Measurements from ENCODE around the gene NRG2. TPM values are rescaled to one million over a fixed set of nuclear protein-coding genes. Genes with fewer than 3 reads are reported as not detected.
A peak's percentile ranks its signal among the peaks of the same experiment; 100 is the strongest.

NRG2 gene
- polyA plus RNA-seq (ENCODE audit: insufficient read length), result 0.88 TPM
- long read RNA-seq, donor 1, result 0 reads
- long read RNA-seq, donor 2, result 0 reads
- long read RNA-seq, donor 3, result 0 reads
- long read RNA-seq, donor 4, result 0 reads
- long read RNA-seq, donor 5, result 0 reads
- long read RNA-seq, donor 6, result 0 reads
- long read RNA-seq, donor 7, result 0 reads
- long read RNA-seq, donor 8, result 0 reads

GRCh38 chr5:140042643-140043507 lies at the start of gene NRG2:
Gene NRG2, minus strand, starts transcription at chr5:140043299.
- DNase-seq, result peak; percentile 53

- DNase-seq, result no peak
Observed at GRCh38 chr5:140090251-140090650, 47.2 kb upstream of the NRG2 start.

GRCh38 chr5:140084541-140084940 lies 41.4 kb upstream of the NRG2 start:
- no peak for DNase-seq

- DNase-seq, result no peak
Observed at GRCh38 chr5:140083650-140084049, 40.6 kb upstream of the NRG2 start.

- DNase-seq, result no peak
Observed at GRCh38 chr5:140083120-140083519, 40.0 kb upstream of the NRG2 start.

- DNase-seq, result no peak
Observed at GRCh38 chr5:140076788-140077187, 33.7 kb upstream of the NRG2 start.

GRCh38 chr5:140076142-140076541 lies 33.0 kb upstream of the NRG2 start:
- no peak for DNase-seq

GRCh38 chr5:140075371-140075770 lies 32.3 kb upstream of the NRG2 start:
- no peak for DNase-seq

GRCh38 chr5:140073296-140073695 lies 30.2 kb upstream of the NRG2 start:
- peak; percentile 12 for DNase-seq

- no peak for DNase-seq
Observed at GRCh38 chr5:140072812-140073211, 29.7 kb upstream of the NRG2 start.

GRCh38 chr5:140060816-140061215 lies 17.7 kb upstream of the NRG2 start:
- no peak for DNase-seq

GRCh38 chr5:140058212-140058932 lies 15.3 kb upstream of the NRG2 start:
- DNase-seq, result no peak

- no peak for DNase-seq
Observed at GRCh38 chr5:140056880-140057279, 13.8 kb upstream of the NRG2 start.

GRCh38 chr5:140055152-140055551 lies 12.1 kb upstream of the NRG2 start:
- no peak for DNase-seq

- DNase-seq, result no peak
Observed at GRCh38 chr5:140054086-140054689, 11.1 kb upstream of the NRG2 start.

GRCh38 chr5:140051950-140052349 lies 8.9 kb upstream of the NRG2 start:
- DNase-seq, result no peak

- no peak for DNase-seq
Observed at GRCh38 chr5:140049713-140050112, 6.6 kb upstream of the NRG2 start.

GRCh38 chr5:140049205-140049604 lies 6.1 kb upstream of the NRG2 start:
- no peak for DNase-seq

GRCh38 chr5:140044041-140044440 lies 942 bp upstream of the NRG2 start:
- DNase-seq, result no peak

GRCh38 chr5:140043508-140043872 lies 391 bp upstream of the NRG2 start:
- DNase-seq, result no peak

- no peak for DNase-seq
Observed at GRCh38 chr5:140042393-140042642, 781 bp downstream of the NRG2 start.

GRCh38 chr5:140041492-140042392 lies 1.4 kb downstream of the NRG2 start:
- DNase-seq, result no peak
